Thymus (tissue), 11 donors: ENCODE results near the gene MYT1. TPM values are rescaled to one million over a fixed set of nuclear protein-coding genes. Genes with fewer than 3 reads are reported as not detected.

Experiments used
- DNase-seq, 9 donors: peaks; one replicate each; pipeline ENCODE4 v3.0.0-alpha.2; 2013; ENCODE audit warnings: low spot score in 9 of 9, low read depth in 6 of 9, missing footprints in 1 of 9
- H3K27ac ChIP-seq, 2 donors: one replicate each; pipeline ENCODE4 v1.5.1; 2013; ENCODE audit warnings: control low read depth in 1 of 2, low read depth in 1 of 2, low read length in 1 of 2, mild to moderate bottlenecking in 1 of 2, moderate library complexity in 1 of 2
- H3K27me3 ChIP-seq, 2 donors: one replicate each; pipeline ENCODE4 v1.5.1; 2013; ENCODE audit warnings: low read length in 1 of 2; ENCODE audit not compliant: control insufficient read depth in 2 of 2, insufficient read depth in 1 of 2
- H3K36me3 ChIP-seq, 2 donors: one replicate each; pipeline ENCODE4 v1.5.1; 2013; ENCODE audit warnings: low read length in 1 of 2, mild to moderate bottlenecking in 1 of 2, moderate library complexity in 1 of 2; ENCODE audit not compliant: control insufficient read depth in 2 of 2, insufficient read depth in 2 of 2
- H3K4me1 ChIP-seq, 2 donors: one replicate each; pipeline ENCODE4 v1.5.1; 2013; ENCODE audit warnings: low read length in 2 of 2; ENCODE audit not compliant: control insufficient read depth in 2 of 2, insufficient read depth in 2 of 2
- H3K4me3 ChIP-seq, 2 donors: one replicate each; pipeline ENCODE4 v1.5.1; 2013; ENCODE audit warnings: low read length in 2 of 2, control low read depth in 1 of 2, mild to moderate bottlenecking in 1 of 2
- H3K9me3 ChIP-seq, 2 donors: one replicate each; pipeline ENCODE4 v1.5.1; 2013; ENCODE audit warnings: low read length in 1 of 2, mild to moderate bottlenecking in 1 of 2; ENCODE audit not compliant: control insufficient read depth in 2 of 2, insufficient read depth in 1 of 2
- WGBS: extraction: QIAGEN DNeasy Blood & Tissue Kit; methylation state at CpG from one replicate; pipeline ENCODE4 v1.1.7; 2013; 5-methylcytosine and 5-hydroxymethylcytosine counted together
- polyA plus RNA-seq: library from polyadenylated mRNA; stranded (reverse); fragments of 200-250 nt; gene quantifications from one replicate; pipeline ENCODE4 v1.2.3, GENCODE V29; 2013
- total RNA-seq: library from RNA; stranded (reverse); fragments of 120-200 nt; gene quantifications from one replicate; pipeline ENCODE4 v1.2.4, GENCODE V29; 2013
- donor health status: healthy.

The MYT1 gene
- total and polyA plus RNA-seq, 2 donors: 0.19 to 0.25 TPM

DNA sequence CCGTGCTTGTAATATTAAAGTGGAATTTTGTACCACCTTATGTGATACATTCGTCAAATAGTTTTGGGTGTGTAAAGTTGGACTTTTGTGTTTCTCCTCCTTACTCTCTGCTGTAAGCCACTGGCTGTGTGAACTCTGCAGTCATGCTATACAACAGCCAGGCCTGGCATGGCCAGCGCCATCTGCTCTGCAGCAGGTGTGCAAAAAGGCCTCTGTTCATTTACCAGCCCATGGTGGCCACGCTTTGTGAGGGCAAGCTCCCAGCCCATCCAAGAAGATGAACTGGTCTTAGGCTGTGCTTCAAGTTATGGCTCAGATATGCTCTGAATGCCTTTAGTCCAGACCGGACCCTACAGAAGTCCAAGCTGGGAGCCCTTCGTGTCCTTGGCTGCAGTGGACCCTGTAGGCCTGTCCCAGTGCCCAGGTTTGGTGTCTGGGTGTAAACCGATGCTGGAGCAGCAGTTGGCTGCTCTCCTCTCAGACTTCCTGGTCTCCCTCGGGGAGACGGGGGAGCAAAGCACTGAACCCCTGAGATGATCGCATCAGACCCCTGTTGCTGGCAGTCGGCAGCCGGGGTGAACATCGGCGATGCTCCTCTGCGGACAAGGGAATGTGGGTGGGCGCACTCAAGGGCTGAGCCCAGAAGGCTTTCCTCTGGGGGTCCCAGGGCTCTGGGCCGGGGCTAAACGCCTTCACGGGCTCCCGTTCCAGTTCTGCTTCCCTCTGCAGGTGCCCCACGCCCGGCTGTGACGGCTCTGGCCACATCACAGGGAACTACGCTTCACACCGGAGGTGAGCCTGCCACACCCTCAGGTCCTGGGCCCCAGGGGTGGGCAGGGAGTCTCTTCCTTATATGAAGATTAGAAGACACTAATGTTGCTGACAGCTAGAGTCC, 62.7 kb downstream of the MYT1 start:
- peak in 1 of 9 donors; percentile 39 for DNase-seq
- Histone ChIP-seq H3K9me3 (no peaks in the 10 kb centered on the region), H3K36me3 (no peaks in the 10 kb centered on the region), H3K27me3 (no peaks in the 10 kb centered on the region), H3K4me1 (peaks cover 0 to 22% of the 10 kb centered on the region in 2 donors), H3K27ac (no peak overlapping the region), H3K4me3 (no peak overlapping the region)
- WGBS: 84% methylated on average over 25 of the region's 25 CpGs

DNA sequence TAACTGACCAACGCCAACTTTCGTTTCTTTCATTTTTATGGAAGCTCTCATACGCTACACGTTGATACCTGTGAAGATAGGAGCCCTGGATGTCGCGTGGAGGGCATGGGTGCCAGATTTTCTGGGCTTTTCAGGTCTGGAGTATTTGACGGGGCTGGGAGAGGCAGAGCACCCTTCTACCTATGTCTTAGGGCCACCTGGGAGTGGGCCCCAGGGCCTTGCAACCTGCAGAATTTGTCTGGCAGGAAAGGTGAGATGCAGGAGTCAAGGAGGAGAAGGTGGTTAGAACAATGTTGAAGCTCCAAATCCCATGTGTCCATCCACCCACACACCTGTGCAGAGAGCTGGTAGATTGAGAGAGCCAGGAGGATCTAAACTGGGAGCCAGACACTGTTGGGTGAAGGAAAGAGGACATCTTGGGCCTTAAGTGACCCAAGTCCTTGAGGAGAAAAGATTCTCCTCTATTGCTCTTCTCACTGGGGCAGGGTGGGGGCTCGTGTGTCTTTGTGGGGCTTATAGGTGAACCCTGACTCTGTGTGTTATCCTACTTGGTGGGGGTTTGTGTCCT, 63.9 kb downstream of the MYT1 start:
- WGBS: 89% methylated on average over 8 of the region's 8 CpGs
- Histone ChIP-seq H3K27ac (no peak overlapping the region), H3K27me3 (no peaks in the 10 kb centered on the region), H3K4me1 (peaks cover 0 to 22% of the 10 kb centered on the region in 2 donors), H3K4me3 (no peak overlapping the region), H3K9me3 (no peaks in the 10 kb centered on the region), H3K36me3 (no peaks in the 10 kb centered on the region)
- DNase-seq: no peak

DNA sequence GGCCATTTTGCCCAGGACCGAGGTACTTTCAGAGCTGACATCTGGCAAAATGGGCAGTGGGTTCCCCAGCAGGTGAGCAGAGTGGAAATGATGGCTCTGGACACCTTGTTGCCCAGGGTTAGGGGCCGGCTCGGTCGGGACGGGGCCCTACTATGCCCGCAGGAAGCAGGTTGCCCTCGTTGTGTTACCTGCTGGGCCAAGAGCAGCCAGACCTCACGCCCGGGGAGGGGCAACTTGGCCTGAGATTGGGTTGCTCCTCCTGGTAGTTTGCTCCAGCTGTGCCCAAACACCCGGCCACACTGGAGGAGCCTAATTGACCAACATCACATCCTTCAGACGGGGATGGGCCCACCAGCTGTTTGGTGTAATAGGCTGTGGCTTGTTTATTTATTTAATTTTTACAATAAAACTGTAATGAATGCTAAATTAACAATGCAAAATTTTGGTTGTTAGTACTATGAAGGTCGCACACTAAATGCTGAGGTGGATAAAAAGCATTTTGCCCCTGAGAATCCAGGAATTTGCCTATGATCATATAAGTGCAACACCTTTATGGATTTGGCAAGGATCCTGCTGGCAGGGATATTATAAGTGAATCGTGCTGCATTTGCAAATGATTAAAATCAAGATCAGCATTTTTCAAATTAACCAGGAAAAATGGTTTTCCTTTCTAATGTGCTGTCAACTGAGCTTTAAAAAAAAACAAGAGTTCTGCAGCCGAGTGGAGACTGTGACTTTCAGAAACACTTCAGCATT, 64.7 kb downstream of the MYT1 start:
- Histone ChIP-seq H3K36me3 (no peaks in the 10 kb centered on the region), H3K9me3 (no peaks in the 10 kb centered on the region), H3K27me3 (no peaks in the 10 kb centered on the region), H3K4me3 (no peak overlapping the region), H3K27ac (no peak overlapping the region), H3K4me1 (peaks cover 0 to 17% of the 10 kb centered on the region in 2 donors)
- DNase-seq: no peak
- 95% methylated on average over 14 of the region's 14 CpGs for WGBS

DNA sequence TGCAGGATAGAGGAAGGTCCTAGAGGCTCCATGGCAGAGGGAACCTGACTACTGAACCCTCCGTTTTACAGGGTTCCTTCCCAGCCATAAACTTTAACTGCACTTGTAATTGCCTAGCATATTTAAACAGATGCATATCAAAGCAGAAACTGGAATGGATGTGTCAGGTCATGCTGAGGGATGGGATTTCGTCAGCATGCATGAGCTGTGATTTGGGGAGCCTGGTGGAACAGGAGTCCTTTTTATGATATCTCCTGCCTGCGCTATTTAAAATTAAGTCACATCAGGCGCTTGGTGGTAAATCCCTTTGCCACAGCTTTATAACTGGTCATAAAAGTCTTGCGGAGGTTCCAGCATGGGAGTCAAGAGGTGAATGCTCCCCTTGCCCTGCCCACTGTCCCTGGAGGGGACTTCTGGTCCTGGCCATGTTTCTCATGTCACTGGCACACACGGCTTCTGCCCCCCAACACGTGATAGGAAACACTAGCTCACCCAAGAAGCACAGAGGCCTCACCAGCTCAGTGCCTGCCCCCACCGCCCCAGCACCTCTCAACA, 65.3 kb downstream of the MYT1 start:
- no peak for DNase-seq
- no peaks in the 10 kb centered on the region for H3K36me3 ChIP-seq
- peaks cover 0 to 12% of the 10 kb centered on the region in 2 donors for H3K4me1 ChIP-seq
- no peak overlapping the region for H3K27ac ChIP-seq
- no peak overlapping the region for H3K4me3 ChIP-seq
- no peaks in the 10 kb centered on the region for H3K27me3 ChIP-seq
- 89% methylated on average over 8 of the region's 8 CpGs for WGBS
- no peaks in the 10 kb centered on the region for H3K9me3 ChIP-seq

DNA sequence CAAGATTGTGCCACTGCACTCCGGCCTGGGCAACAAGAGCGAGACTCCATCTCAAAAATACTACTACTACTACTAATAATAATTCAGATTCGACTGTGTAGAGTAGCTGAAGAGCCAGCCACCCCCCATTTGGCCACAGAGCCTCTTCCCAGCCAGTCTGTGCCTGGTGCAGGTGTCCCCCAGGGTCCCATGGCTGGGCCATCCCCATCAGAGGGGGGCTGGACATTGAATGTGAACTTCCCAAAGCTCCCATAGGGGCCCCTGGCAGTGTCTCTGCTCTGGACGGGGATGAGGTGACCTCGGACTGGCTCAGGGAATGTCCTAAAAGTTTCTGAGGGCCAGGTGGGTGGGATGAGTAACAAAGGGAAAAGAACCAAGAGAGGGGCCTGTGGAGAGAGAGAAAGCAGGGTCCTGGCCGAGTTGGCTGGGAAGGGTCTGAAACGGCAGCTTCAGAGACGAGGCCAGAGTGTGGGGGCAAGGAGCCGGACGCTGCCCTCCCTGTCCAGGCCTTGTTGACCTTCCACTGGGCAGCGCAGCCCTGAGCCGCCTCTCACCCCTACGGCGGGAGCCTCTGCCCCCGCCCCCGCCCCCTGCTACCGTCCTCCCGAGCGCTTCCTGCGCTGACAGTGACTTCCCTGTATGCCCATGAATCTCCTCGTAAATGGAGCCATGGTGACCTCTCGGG, 66.4 kb downstream of the MYT1 start:
- 96% methylated on average over 22 of the region's 22 CpGs for WGBS
- H3K27me3 ChIP-seq: no peaks in the 10 kb centered on the region
- no peak for DNase-seq
- peaks cover 0 to 12% of the 10 kb centered on the region in 2 donors for H3K4me1 ChIP-seq
- H3K4me3 ChIP-seq: no peak overlapping the region
- H3K27ac ChIP-seq: no peak overlapping the region
- H3K36me3 ChIP-seq: no peaks in the 10 kb centered on the region
- H3K9me3 ChIP-seq: no peaks in the 10 kb centered on the region

DNA sequence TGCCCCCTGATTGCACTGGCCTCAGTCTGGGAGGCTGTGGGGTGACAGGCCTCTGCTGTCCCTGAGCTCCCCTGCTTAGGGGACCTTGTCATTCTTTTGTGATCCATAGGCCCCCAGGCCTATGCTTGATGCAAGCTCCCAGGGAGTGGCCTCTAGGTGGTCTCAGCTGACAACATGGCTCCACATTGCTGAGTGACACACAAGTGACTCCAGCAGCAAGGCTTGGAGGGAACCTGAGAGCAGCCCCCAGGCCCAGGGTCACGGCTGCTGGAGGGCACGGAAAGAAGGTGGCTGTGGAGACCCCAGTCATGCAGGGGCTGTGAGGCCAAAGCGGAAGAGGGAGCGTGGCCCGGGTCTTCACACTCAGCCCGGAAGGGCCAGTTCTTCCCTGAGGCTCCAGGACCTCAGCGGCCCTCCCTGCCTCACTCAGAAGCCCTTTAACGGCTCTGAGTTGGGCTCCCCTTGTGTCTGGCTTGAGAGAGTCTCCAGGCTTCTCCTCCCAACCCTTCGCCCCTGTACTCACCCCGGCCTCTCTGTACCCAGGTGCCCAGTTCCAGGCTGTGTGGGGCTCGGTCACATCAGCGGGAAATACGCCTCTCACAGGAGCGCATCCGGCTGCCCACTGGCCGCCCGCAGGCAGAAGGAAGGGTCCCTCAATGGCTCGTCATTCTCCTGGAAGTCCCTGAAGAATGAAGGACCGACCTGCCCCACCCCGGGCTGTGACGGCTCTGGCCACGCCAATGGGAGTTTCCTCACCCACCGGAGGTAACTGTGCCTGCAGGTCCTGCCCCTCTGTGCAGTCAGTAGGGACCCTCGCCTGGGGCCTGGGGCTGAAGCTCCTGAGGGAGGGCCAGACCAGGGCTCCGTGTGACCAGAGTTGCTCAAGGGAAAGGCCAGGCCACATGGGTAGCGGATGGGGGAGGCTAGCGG, 67.6 kb downstream of the MYT1 start:
- Histone ChIP-seq H3K27me3 (no peaks in the 10 kb centered on the region), H3K27ac (no peak overlapping the region), H3K9me3 (no peaks in the 10 kb centered on the region), H3K36me3 (no peaks in the 10 kb centered on the region), H3K4me1 (peaks cover 0 to 10% of the 10 kb centered on the region in 2 donors), H3K4me3 (no peak overlapping the region)
- 96% methylated on average over 27 of the region's 27 CpGs for WGBS
- DNase-seq: no peak

DNA sequence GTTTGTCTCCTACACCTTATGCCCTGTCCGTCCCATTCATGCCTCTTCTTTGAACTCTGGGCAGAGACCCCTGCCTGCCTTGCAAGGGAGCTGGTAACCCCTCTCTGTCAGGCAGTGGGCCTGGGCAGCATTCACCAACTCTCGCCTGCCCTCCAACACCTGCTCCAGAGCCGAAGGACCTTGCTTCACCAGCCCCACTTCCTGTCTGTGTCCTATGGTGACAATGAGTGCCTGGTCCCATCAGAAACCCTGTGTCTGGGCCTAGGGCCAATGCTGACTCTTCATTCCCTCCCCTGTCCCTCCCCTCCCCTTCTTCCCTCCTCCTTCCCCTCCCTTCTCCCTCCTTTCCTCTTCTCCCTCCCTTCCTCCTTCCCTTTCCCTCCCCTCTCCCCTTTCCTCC, 68.5 kb downstream of the MYT1 start:
- 49% methylated on average over 3 of the region's 3 CpGs for WGBS
- Histone ChIP-seq H3K27me3 (no peaks in the 10 kb centered on the region), H3K27ac (no peak overlapping the region), H3K4me3 (no peak overlapping the region), H3K9me3 (no peaks in the 10 kb centered on the region), H3K4me1 (peaks cover 0 to under 1% of the 10 kb centered on the region in 2 donors), H3K36me3 (no peaks in the 10 kb centered on the region)
- no peak for DNase-seq

DNA sequence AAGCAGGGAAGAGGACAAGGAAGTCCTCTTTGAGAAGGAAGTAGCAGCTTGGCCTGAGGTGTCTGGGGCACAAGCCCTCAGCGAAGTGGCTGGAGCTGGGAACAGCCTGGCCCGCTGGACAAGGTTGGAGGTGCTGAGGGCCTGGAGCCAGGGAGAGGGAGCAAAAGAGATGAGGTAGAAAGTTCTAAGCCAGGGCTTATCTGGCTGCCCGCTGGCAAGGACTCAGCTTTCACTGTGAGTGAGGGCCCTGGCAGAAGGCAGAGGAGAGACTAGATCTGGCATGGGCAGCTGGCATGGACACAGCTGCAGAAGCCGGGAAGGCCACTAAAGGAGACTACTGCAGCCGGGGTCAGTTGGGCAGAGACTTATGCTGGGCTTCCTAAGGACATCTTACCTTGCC, 69.5 kb downstream of the MYT1 start:
- H3K4me1 ChIP-seq: no peaks in the 10 kb centered on the region
- no peak overlapping the region for H3K27ac ChIP-seq
- 98% methylated on average over 5 of the region's 5 CpGs for WGBS
- H3K36me3 ChIP-seq: no peaks in the 10 kb centered on the region
- H3K9me3 ChIP-seq: no peaks in the 10 kb centered on the region
- H3K27me3 ChIP-seq: no peaks in the 10 kb centered on the region
- H3K4me3 ChIP-seq: no peak overlapping the region
- no peak for DNase-seq
